ACC112 (cell line): ENCODE measurements around the gene STAT3.
"Not testable (repeated sequence)": the region's sequence is repeated elsewhere in the genome, so short reads cannot be mapped to it uniquely, and the experiment has no call there.

Source experiments
- H2AFZ ChIP-seq: fragments of 200-600 bp; sonication (generic); one replicate; pipeline ENCODE4 v1.6.0; 2017; ENCODE audit warnings: antibody characterized with exemption, low read length; ENCODE audit not compliant: unreplicated experiment
- H3K27ac ChIP-seq: fragments of 200-600 bp; sonication (generic); 2 replicates; pipeline ENCODE4 v1.5.1; 2014; ENCODE audit warnings: low read depth, mild to moderate bottlenecking, antibody characterized with exemption, low read length, moderate library complexity
- H3K27me3 ChIP-seq: fragments of 200-600 bp; sonication (generic); 2 replicates; pipeline ENCODE4 v1.6.1; 2014; ENCODE audit warnings: mild to moderate bottlenecking, antibody characterized with exemption, low read length, moderate library complexity, mixed read lengths; ENCODE audit not compliant: insufficient read depth
- H3K36me3 ChIP-seq: fragments of 200-600 bp; sonication (generic); 2 replicates; pipeline ENCODE4 v1.6.1; 2016; ENCODE audit warnings: mild to moderate bottlenecking, antibody characterized with exemption, low read length, moderate library complexity, mixed read lengths; ENCODE audit not compliant: insufficient read depth
- H3K4me1 ChIP-seq: fragments of 200-600 bp; sonication (generic); one replicate; pipeline ENCODE4 v1.6.1; 2016; ENCODE audit warnings: low read length, mixed read lengths; ENCODE audit not compliant: insufficient read depth, unreplicated experiment, control insufficient read depth
- H3K4me3 ChIP-seq: fragments of 200-600 bp; sonication (generic); 2 replicates; pipeline ENCODE4 v1.5.1; 2014; ENCODE audit warnings: mild to moderate bottlenecking, low read depth, low read length
- H3K79me2 ChIP-seq: fragments of 200-600 bp; sonication (generic); one replicate; pipeline ENCODE4 v1.6.0; 2016; ENCODE audit warnings: low read length; ENCODE audit not compliant: control insufficient read depth, unreplicated experiment, insufficient read depth

STAT3 gene

GRCh38 chr17:42363767-42364585, 24.3 kb downstream of the STAT3 start:
- H3K4me3 ChIP-seq: peak overlapping the region; percentile 52
- H3K27me3 ChIP-seq: no peaks in the 10 kb centered on the region
- no peak overlapping the region for H2AFZ ChIP-seq
- peaks cover 75% of the 10 kb centered on the region for H3K79me2 ChIP-seq
- H3K36me3 ChIP-seq: no peaks in the 10 kb centered on the region
- peak overlapping the region; percentile 93 for H3K27ac ChIP-seq
- peaks cover 79% of the 10 kb centered on the region for H3K4me1 ChIP-seq

- no peaks in the 10 kb centered on the region for H3K36me3 ChIP-seq
- H3K4me3 ChIP-seq: no peak overlapping the region
- no peak overlapping the region for H2AFZ ChIP-seq
- H3K4me1 ChIP-seq: peaks cover 72% of the 10 kb centered on the region
- H3K27ac ChIP-seq: peak overlapping the region; percentile 93; the same call in 1 of the 2 replicates
- no peaks in the 10 kb centered on the region for H3K27me3 ChIP-seq
- H3K79me2 ChIP-seq: peaks cover 76% of the 10 kb centered on the region
Measured at GRCh38 chr17:42363231-42363630, 25.0 kb downstream of the STAT3 start.

- Histone ChIP-seq H3K4me1 (peaks cover 64% of the 10 kb centered on the region), H3K79me2 (peaks cover 74% of the 10 kb centered on the region)
Measured at GRCh38 chr17:42362245-42362961, 25.8 kb downstream of the STAT3 start.

GRCh38 chr17:42361781-42362186, 26.5 kb downstream of the STAT3 start:
- no peak overlapping the region for H3K4me3 ChIP-seq
- no peaks in the 10 kb centered on the region for H3K36me3 ChIP-seq
- no peak overlapping the region for H2AFZ ChIP-seq
- H3K27ac ChIP-seq: no peak overlapping the region
- peaks cover 77% of the 10 kb centered on the region for H3K79me2 ChIP-seq
- H3K4me1 ChIP-seq: peaks cover 60% of the 10 kb centered on the region
- H3K27me3 ChIP-seq: no peaks in the 10 kb centered on the region

More at GRCh38 chr17:42362245-42362961, 25.8 kb downstream of the STAT3 start:
- no peaks in the 10 kb centered on the region for H3K27me3 ChIP-seq
- H2AFZ ChIP-seq: no peak overlapping the region
- H3K27ac ChIP-seq: no peak overlapping the region
- no peak overlapping the region for H3K4me3 ChIP-seq
- no peaks in the 10 kb centered on the region for H3K36me3 ChIP-seq

- peaks cover 52% of the 10 kb centered on the region for H3K4me1 ChIP-seq
Measured at GRCh38 chr17:42360388-42360787, 27.9 kb downstream of the STAT3 start.

GRCh38 chr17:42359133-42359532, 29.1 kb downstream of the STAT3 start:
- Histone ChIP-seq H2AFZ (no peak overlapping the region), H3K79me2 (peaks cover 74% of the 10 kb centered on the region), H3K4me1 (peaks cover 48% of the 10 kb centered on the region)

More at GRCh38 chr17:42360388-42360787, 27.9 kb downstream of the STAT3 start:
- not testable (repeated sequence) for H3K4me3 ChIP-seq, H3K27me3 ChIP-seq, H3K27ac ChIP-seq, H2AFZ ChIP-seq, H3K36me3 ChIP-seq
- H3K79me2 ChIP-seq: peaks cover 78% of the 10 kb centered on the region

GRCh38 chr17:42358434-42358833, 29.8 kb downstream of the STAT3 start:
- Histone ChIP-seq H3K27me3 (no peaks in the 10 kb centered on the region), H2AFZ (no peak overlapping the region), H3K36me3 (no peaks in the 10 kb centered on the region), H3K4me1 (peaks cover 41% of the 10 kb centered on the region), H3K27ac (no peak overlapping the region), H3K4me3 (no peak overlapping the region), H3K79me2 (peaks cover 74% of the 10 kb centered on the region)

More at GRCh38 chr17:42359133-42359532, 29.1 kb downstream of the STAT3 start:
- no peaks in the 10 kb centered on the region for H3K36me3 ChIP-seq
- no peaks in the 10 kb centered on the region for H3K27me3 ChIP-seq
- H3K27ac ChIP-seq: no peak overlapping the region
- no peak overlapping the region for H3K4me3 ChIP-seq

GRCh38 chr17:42354956-42355843, 33.0 kb downstream of the STAT3 start:
- Histone ChIP-seq H3K36me3 (no peaks in the 10 kb centered on the region), H3K27ac (peak overlapping the region; percentile 58), H3K4me3 (peak overlapping the region; percentile 29; the same call in 1 of the 2 replicates), H3K4me1 (peaks cover 17% of the 10 kb centered on the region), H3K79me2 (peaks cover 66% of the 10 kb centered on the region), H2AFZ (no peak overlapping the region), H3K27me3 (no peaks in the 10 kb centered on the region)

- H3K36me3 ChIP-seq: peaks cover 17% of the 10 kb centered on the region
Measured at GRCh38 chr17:42348104-42348503, 40.1 kb downstream of the STAT3 start.

GRCh38 chr17:42347606-42348005, 40.6 kb downstream of the STAT3 start:
- peaks cover 17% of the 10 kb centered on the region for H3K36me3 ChIP-seq
- no peak overlapping the region for H3K4me3 ChIP-seq
- H3K4me1 ChIP-seq: peaks cover 30% of the 10 kb centered on the region
- H2AFZ ChIP-seq: no peak overlapping the region
- H3K27ac ChIP-seq: peak overlapping the region; percentile 78
- H3K27me3 ChIP-seq: no peaks in the 10 kb centered on the region
- peaks cover 47% of the 10 kb centered on the region for H3K79me2 ChIP-seq

More at GRCh38 chr17:42348104-42348503, 40.1 kb downstream of the STAT3 start:
- Histone ChIP-seq H3K27ac (peak overlapping the region; percentile 78), H3K4me3 (no peak overlapping the region), H3K27me3 (no peaks in the 10 kb centered on the region), H3K4me1 (peaks cover 25% of the 10 kb centered on the region), H2AFZ (no peak overlapping the region), H3K79me2 (peaks cover 48% of the 10 kb centered on the region)
